ENCODE data around the gene GHITM. TPM values are rescaled to one million over a fixed set of nuclear protein-coding genes. Genes with fewer than 3 reads are reported as not detected.
"Not testable (repeated sequence)": the region's sequence is repeated elsewhere in the genome, so short reads cannot be mapped to it uniquely, and the experiment has no call there.

GHITM gene
- total RNA-seq, 6 donors from 2014 or later: 40.9 to 130 (median 113) TPM

DNA sequence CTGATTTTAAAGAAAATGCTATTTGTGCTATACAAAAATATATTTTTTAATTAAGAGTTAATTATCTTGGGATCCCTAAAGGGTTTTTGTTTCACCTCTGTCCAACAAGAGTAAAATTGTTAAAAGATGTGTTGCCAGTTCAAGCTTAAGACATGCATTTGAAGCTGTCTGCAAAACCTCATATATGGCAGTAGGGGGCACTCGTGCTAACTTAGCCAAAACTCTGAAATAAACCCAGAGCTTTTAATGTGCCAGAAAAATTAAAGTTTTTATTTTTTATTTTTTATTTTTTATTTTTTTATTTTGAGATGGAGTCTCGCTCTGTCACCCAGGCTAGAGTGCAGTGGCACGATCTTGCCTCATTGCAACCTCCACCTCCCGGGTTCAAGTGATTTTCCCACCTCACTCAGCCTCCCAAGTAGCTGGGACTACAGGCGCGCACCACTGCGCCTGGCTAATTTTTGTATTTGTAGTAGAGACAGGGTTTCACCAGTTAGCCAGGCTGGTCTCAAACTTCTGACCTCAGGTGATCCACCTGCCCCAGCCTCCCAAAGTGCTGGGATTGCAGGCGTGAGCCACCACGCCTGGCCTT lies 8.8 kb downstream of the GHITM start:
- not testable (repeated sequence) for H3K27me3 ChIP-seq, H3K4me1 ChIP-seq, H3K4me3 ChIP-seq, DNase-seq, H3K27ac ChIP-seq, H3K9me3 ChIP-seq
- H3K36me3 ChIP-seq: peaks cover 70 to 98% (median 82%) of the 10 kb centered on the region in 4 donors
- ATAC-seq (ENCODE audit: low FRiP score in 2 of 2): peak in 1 of 2 donors; percentile 65
- TF ChIP-seq, protein P1, sequence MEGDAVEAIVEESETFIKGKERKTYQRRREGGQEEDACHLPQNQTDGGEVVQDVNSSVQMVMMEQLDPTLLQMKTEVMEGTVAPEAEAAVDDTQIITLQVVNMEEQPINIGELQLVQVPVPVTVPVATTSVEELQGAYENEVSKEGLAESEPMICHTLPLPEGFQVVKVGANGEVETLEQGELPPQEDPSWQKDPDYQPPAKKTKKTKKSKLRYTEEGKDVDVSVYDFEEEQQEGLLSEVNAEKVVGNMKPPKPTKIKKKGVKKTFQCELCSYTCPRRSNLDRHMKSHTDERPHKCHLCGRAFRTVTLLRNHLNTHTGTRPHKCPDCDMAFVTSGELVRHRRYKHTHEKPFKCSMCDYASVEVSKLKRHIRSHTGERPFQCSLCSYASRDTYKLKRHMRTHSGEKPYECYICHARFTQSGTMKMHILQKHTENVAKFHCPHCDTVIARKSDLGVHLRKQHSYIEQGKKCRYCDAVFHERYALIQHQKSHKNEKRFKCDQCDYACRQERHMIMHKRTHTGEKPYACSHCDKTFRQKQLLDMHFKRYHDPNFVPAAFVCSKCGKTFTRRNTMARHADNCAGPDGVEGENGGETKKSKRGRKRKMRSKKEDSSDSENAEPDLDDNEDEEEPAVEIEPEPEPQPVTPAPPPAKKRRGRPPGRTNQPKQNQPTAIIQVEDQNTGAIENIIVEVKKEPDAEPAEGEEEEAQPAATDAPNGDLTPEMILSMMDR (IDR thresholded peaks at IDR 0.05): peak in 4 of 6 experiments; percentile 40 to 65 (median 51)
- WGBS, 2 donors: 80 to 86% methylated on average over 9 of the region's 9 CpGs

DNA sequence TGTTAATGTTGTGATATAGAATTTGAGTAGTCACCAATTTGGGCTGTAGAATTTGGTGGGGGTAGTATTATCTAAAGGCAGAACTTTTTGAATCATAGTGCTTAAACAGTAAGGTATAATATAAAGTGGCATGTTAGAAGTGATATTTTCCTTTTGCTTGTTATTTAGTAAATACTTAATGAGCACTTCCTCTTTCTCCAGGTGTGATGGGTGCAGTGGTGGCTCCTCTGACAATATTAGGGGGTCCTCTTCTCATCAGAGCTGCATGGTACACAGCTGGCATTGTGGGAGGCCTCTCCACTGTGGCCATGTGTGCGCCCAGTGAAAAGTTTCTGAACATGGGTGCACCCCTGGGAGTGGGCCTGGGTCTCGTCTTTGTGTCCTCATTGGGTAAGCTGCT lies 10.5 kb downstream of the GHITM start:
- TF ChIP-seq POLR2AphosphoS5 (IDR thresholded peaks at IDR 0.05) (no peak), POLR2A (IDR thresholded peaks at IDR 0.05) (no peak), EP300 (IDR thresholded peaks at IDR 0.05) (no peak)
- TF ChIP-seq, protein P1 (IDR thresholded peaks at IDR 0.05): no peak
- DNase-seq (no peak), ATAC-seq (ENCODE audit: low FRiP score in 2 of 2) (no peak)
- H3K4me3 ChIP-seq: no peak overlapping the region
- H3K27me3 ChIP-seq: no peaks in the 10 kb centered on the region
- H3K36me3 ChIP-seq: peaks cover 60 to 98% (median 81%) of the 10 kb centered on the region in 4 donors
- no peaks in the 10 kb centered on the region for H3K9me3 ChIP-seq
- no peaks in the 10 kb centered on the region for H3K4me1 ChIP-seq
- WGBS, 2 donors: 93 to 97% methylated on average over 2 of the region's 2 CpGs
- H3K27ac ChIP-seq: no peak overlapping the region

DNA sequence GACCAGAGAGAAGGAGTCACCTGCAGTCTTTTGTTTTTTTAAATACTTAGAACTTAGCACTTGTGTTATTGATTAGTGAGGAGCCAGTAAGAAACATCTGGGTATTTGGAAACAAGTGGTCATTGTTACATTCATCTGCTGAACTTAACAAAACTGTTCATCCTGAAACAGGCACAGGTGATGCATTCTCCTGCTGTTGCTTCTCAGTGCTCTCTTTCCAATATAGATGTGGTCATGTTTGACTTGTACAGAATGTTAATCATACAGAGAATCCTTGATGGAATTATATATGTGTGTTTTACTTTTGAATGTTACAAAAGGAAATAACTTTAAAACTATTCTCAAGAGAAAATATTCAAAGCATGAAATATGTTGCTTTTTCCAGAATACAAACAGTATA lies 13.5 kb downstream of the GHITM start:
- TF ChIP-seq POLR2AphosphoS5 (IDR thresholded peaks at IDR 0.05) (no peak), EP300 (IDR thresholded peaks at IDR 0.05) (no peak), POLR2A (IDR thresholded peaks at IDR 0.05) (no peak)
- TF ChIP-seq, protein P1 (IDR thresholded peaks at IDR 0.05): no peak
- Histone ChIP-seq H3K27ac (no peak overlapping the region), H3K27me3 (no peaks in the 10 kb centered on the region), H3K36me3 (peaks cover 42 to 77% (median 65%) of the 10 kb centered on the region in 4 donors), H3K9me3 (no peaks in the 10 kb centered on the region), H3K4me1 (no peaks in the 10 kb centered on the region), H3K4me3 (no peak overlapping the region)
- DNase-seq (no peak), ATAC-seq (ENCODE audit: low FRiP score in 2 of 2) (no peak)

DNA sequence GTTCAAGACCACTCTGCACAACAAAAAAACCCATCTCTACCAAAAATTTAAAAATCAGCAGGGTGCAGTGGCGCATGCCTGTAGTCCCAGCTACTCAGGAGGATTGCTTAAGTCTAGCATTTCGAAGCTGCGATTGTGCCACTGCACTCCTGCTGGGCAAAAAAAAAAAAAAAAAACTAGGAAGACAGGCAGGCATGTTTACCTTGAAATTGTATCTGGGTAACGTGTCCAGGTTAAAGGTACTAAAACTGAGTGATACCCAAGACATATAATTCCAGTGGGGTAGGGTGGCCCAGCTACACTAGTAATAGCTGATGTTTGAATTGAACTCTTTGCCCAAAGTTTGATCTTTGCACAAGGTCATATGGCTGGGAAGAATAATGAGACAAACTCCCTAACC lies 16.2 kb downstream of the GHITM start:
- Histone ChIP-seq H3K4me3 (no peak overlapping the region), H3K36me3 (peaks cover 21 to 52% (median 43%) of the 10 kb centered on the region in 4 donors), H3K9me3 (no peaks in the 10 kb centered on the region), H3K4me1 (peaks cover 0 to 2% (median 0%) of the 10 kb centered on the region in 4 donors), H3K27ac (no peak overlapping the region), H3K27me3 (no peaks in the 10 kb centered on the region)
- DNase-seq (no peak), ATAC-seq (ENCODE audit: low FRiP score in 2 of 2) (no peak)
- 80 to 85% methylated on average over 4 of the region's 4 CpGs for WGBS, 2 donors
- TF ChIP-seq EP300 (IDR thresholded peaks at IDR 0.05) (no peak), POLR2A (IDR thresholded peaks at IDR 0.05) (no peak), POLR2AphosphoS5 (IDR thresholded peaks at IDR 0.05) (no peak)
- TF ChIP-seq, protein P1 (IDR thresholded peaks at IDR 0.05): no peak

DNA sequence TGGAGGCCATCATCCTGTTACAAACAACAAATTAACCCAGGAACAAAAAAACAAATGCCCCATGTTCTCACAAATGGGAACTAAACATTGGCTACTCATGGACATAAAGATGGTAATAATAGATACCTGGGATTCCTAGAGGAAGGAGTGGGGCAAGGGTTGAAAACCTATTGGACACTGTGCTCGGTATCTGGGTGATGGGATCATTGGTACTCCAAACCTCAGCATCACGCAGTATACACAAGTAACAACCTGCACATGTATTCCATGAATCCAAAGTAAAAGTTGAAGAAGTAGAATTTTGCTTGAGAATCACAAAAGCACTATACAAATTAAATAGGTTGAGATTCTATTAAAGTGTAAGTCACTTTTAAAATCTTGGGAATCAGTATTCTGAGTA lies 16.7 kb downstream of the GHITM start:
- Histone ChIP-seq H3K4me3 (no peak overlapping the region), H3K36me3 (peaks cover 16 to 47% (median 38%) of the 10 kb centered on the region in 4 donors), H3K9me3 (no peaks in the 10 kb centered on the region), H3K27ac (no peak overlapping the region), H3K4me1 (peaks cover 0 to 2% (median 0%) of the 10 kb centered on the region in 4 donors), H3K27me3 (no peaks in the 10 kb centered on the region)
- TF ChIP-seq POLR2AphosphoS5 (IDR thresholded peaks at IDR 0.05): no peak
- no peak for TF ChIP-seq EP300 (IDR thresholded peaks at IDR 0.05)
- ATAC-seq (ENCODE audit: low FRiP score in 2 of 2) (no peak), DNase-seq (no peak)
- 96 to 98% methylated on average over 2 of the region's 2 CpGs for WGBS, 2 donors

Measured in upper lobe of left lung (tissue), 6 donors.